GM23338 (cell line): ENCODE data around the gene CLEC3B.

ENCODE experiments used
- CREB1 ChIP-seq: fragments of 250-450 bp; sonication (Bioruptor Pico); IDR thresholded peaks from 2 replicates; pipeline ENCODE4 v1.5.0; 2020; ENCODE audit warnings: low read depth, mild to moderate bottlenecking, moderate library complexity
- CTCF ChIP-seq, 2 experiments: fragments of 200-600 bp in 1 of 2; sonication (generic) in 1 of 2; conservative IDR thresholded peaks; 2 replicates each; pipeline versions ENCODE4 v1.5.1 to v1.6.1; 2016 to 2017; ENCODE audit warnings: antibody characterized with exemption in 2 of 2, low read depth in 2 of 2, mild to moderate bottlenecking in 2 of 2, moderate library complexity in 1 of 2

GRCh38 chr3:45067941-45068340, 41.8 kb downstream of the CLEC3B start:
- TF ChIP-seq CREB1 (CRISPR knock-in tag) (no peak), CTCF (conservative IDR thresholded peaks at IDR 0.05; ENCODE audit: low read depth in 2 of 2) (no peak)
